Measurements from ENCODE around the gene POLR3G. TPM values are rescaled to one million over a fixed set of nuclear protein-coding genes. Genes with fewer than 3 reads are reported as not detected.

The POLR3G gene
- 6.9 and 12.1 TPM in 2 replicates for total RNA-seq

GRCh38 chr5:90474235-90475107, at the start of gene POLR3G, which contains the start of gene MBLAC2:
Gene POLR3G, plus strand, starts transcription at chr5:90474864. Its CDS starts 10,704 bp downstream, at chr5:90485568.
Gene MBLAC2, minus strand, starts transcription at chr5:90474771. Its CDS starts 479 bp downstream, at chr5:90474292.

GRCh38 chr5:90529194-90529938, 54.7 kb downstream of the POLR3G start, which contains the start of gene LYSMD3:
Gene LYSMD3, minus strand, starts transcription at chr5:90529584. Its CDS starts 4,295 bp downstream, at chr5:90525289.

GRCh38 chr5:90558344-90559192, 83.9 kb downstream of the POLR3G start, which contains the start of gene ADGRV1:
Gene ADGRV1, plus strand, starts transcription at chr5:90558797. Its CDS starts 99 bp downstream, at chr5:90558896.

Other genes with a start within 250 kb of the POLR3G start
- 10.2 and 12.3 TPM in 2 replicates for gene CETN3, start 65.1 kb upstream of the POLR3G start, total RNA-seq
- gene MBLAC2, start 93 bp upstream of the POLR3G start, total RNA-seq: 7.0 and 8.6 TPM in 2 replicates
- gene LYSMD3, start 54.7 kb downstream of the POLR3G start, total RNA-seq: 32.8 and 38.6 TPM in 2 replicates
- gene ADGRV1, start 83.9 kb downstream of the POLR3G start, total RNA-seq: 0.13 and 1.1 TPM in 2 replicates

Data from articular chondrocyte of knee joint (primary cell).